Neural cell (in vitro differentiated cells): ENCODE data around the gene ACTRT3. TPM values are rescaled to one million over a fixed set of nuclear protein-coding genes. Genes with fewer than 3 reads are reported as not detected.

Experiments
- H2AFZ ChIP-seq: fragments of 200-600, 300-800 bp; sonication (generic), shearing (Covaris generic); 2 replicates; pipeline ENCODE4 v1.6.0; 2014; ENCODE audit warnings: low read depth, mild to moderate bottlenecking, antibody characterized with exemption, low read length, moderate library complexity
- H3F3A ChIP-seq: fragments of 200-600 bp; shearing (Covaris generic); 2 replicates; pipeline ENCODE4 v1.6.1; 2016; ENCODE audit warnings: mild to moderate bottlenecking, moderate library complexity, mixed read lengths, antibody characterized with exemption, low read length; ENCODE audit not compliant: insufficient read depth, poor library complexity, severe bottlenecking
- H3K27ac ChIP-seq: fragments of 200-600, 300-800 bp; sonication (generic), shearing (Covaris generic); 2 replicates; pipeline ENCODE4 v1.5.1; 2014; ENCODE audit warnings: mild to moderate bottlenecking, low read length, moderate library complexity
- H3K27me3 ChIP-seq: fragments of 300-800, 200-600 bp; sonication (generic), shearing (Covaris generic); 2 replicates; pipeline ENCODE4 v1.6.0; 2014; ENCODE audit warnings: mild to moderate bottlenecking, low read depth, low read length, moderate library complexity; ENCODE audit not compliant: insufficient read depth
- H3K36me3 ChIP-seq: fragments of 300-800, 200-600 bp; sonication (generic), shearing (Covaris generic); 2 replicates; pipeline ENCODE4 v1.5.1; 2014; ENCODE audit warnings: mild to moderate bottlenecking, antibody characterized with exemption, low read length, moderate library complexity; ENCODE audit not compliant: insufficient read depth
- H3K4me2 ChIP-seq: fragments of 300-800, 200-600 bp; sonication (generic), shearing (Covaris generic); 2 replicates; pipeline ENCODE4 v1.6.0; 2014; ENCODE audit warnings: mild to moderate bottlenecking, low read length
- H3K4me3 ChIP-seq: fragments of 300-800, 200-600 bp; sonication (generic), shearing (Covaris generic); 2 replicates; pipeline ENCODE4 v1.5.1; 2014; ENCODE audit warnings: mild to moderate bottlenecking, low read length, moderate library complexity
- H3K79me2 ChIP-seq: fragments of 200-600 bp; shearing (Covaris generic); replicated peaks from 2 replicates; pipeline ENCODE4 v1.6.0; 2014; ENCODE audit warnings: mild to moderate bottlenecking, low read length, moderate library complexity; ENCODE audit not compliant: insufficient read depth
- H3K9ac ChIP-seq: fragments of 300-800, 200-600 bp; sonication (generic), shearing (Covaris generic); 2 replicates; pipeline ENCODE4 v1.6.1; 2016; ENCODE audit warnings: mild to moderate bottlenecking, low read length, mixed read lengths
- H3K9me2 ChIP-seq: fragments of 200-600 bp; shearing (Covaris generic); 2 replicates; pipeline ENCODE4 v1.6.1; 2016; ENCODE audit warnings: mild to moderate bottlenecking, low read length, mixed read lengths; ENCODE audit not compliant: insufficient read depth
- H3K9me3 ChIP-seq: fragments of 200-600, 300-800 bp; sonication (generic), shearing (Covaris generic); 2 replicates; pipeline ENCODE4 v1.6.1; 2016; ENCODE audit warnings: mild to moderate bottlenecking, mixed run types, low read length, moderate library complexity, mixed read lengths
- H4K20me1 ChIP-seq: fragments of 200-600 bp; shearing (Covaris generic); 2 replicates; pipeline ENCODE4 v1.6.1; 2016; ENCODE audit warnings: mild to moderate bottlenecking, mixed run types; ENCODE audit not compliant: insufficient read depth
- EP300 ChIP-seq: fragments of 450-650 bp; conservative IDR thresholded peaks from 2 replicates; pipeline ENCODE4 v1.6.1; 2014; ENCODE audit warnings: antibody characterized with exemption, mild to moderate bottlenecking, moderate library complexity; ENCODE audit not compliant: poor library complexity, severe bottlenecking
- EZH2 ChIP-seq: fragments of 200-600, 300-800 bp; shearing (Covaris generic), sonication (generic); IDR thresholded peaks from 2 replicates; pipeline ENCODE4 v1.6.1; 2014; ENCODE audit warnings: antibody characterized with exemption, low read length, borderline replicate concordance, mild to moderate bottlenecking; ENCODE audit not compliant: insufficient read depth, poor library complexity, severe bottlenecking
- MXI1 ChIP-seq: fragments of 450-650 bp; conservative IDR thresholded peaks from 2 replicates; pipeline ENCODE4 v1.6.1; 2014; ENCODE audit warnings: antibody characterized with exemption, mild to moderate bottlenecking; ENCODE audit not compliant: poor library complexity, severe bottlenecking
- POLR2AphosphoS5 ChIP-seq: IDR thresholded peaks from 2 replicates; pipeline ENCODE4 v1.6.1; 2012
- RAD21 ChIP-seq: fragments of 450-650 bp; conservative IDR thresholded peaks from 2 replicates; pipeline ENCODE4 v1.6.1; 2014; ENCODE audit warnings: antibody characterized with exemption, mild to moderate bottlenecking, moderate library complexity
- REST ChIP-seq: IDR thresholded peaks from 2 replicates; pipeline ENCODE4 v1.6.1; 2012; ENCODE audit warnings: borderline replicate concordance
- SMC3 ChIP-seq: fragments of 450-650 bp; conservative IDR thresholded peaks from 2 replicates; pipeline ENCODE4 v1.6.1; 2014; ENCODE audit warnings: antibody characterized with exemption, mild to moderate bottlenecking, moderate library complexity; ENCODE audit not compliant: poor library complexity
- TAF1 ChIP-seq: IDR thresholded peaks from 2 replicates; pipeline ENCODE4 v1.6.1; 2012; ENCODE audit warnings: low read depth
- polyA plus RNA-seq: library from polyadenylated mRNA; depleted of rRNA; stranded (reverse); fragments of >200 nt; gene quantifications from 2 replicates; pipeline ENCODE4 v1.2.3, GENCODE V29; 2014
- TF ChIP-seq, protein P1 (sequence below): fragments of 450-650 bp; IDR thresholded peaks from 2 replicates; pipeline ENCODE4 v1.5.1; 2014; ENCODE audit warnings: antibody characterized with exemption, mild to moderate bottlenecking, moderate library complexity; ENCODE audit not compliant: poor library complexity, severe bottlenecking

ACTRT3 gene
- polyA plus RNA-seq, 1 donor from 2014 or later = not detected

GRCh38 chr3:169772305-169772896 is 3.0 kb upstream of the ACTRT3 start:
- H2AFZ ChIP-seq = peak overlapping the region; percentile 98
- TF ChIP-seq TAF1 = no peak
- TF ChIP-seq MXI1 = peak; percentile 99
- TF ChIP-seq POLR2AphosphoS5 = peak; percentile 69

DNA sequence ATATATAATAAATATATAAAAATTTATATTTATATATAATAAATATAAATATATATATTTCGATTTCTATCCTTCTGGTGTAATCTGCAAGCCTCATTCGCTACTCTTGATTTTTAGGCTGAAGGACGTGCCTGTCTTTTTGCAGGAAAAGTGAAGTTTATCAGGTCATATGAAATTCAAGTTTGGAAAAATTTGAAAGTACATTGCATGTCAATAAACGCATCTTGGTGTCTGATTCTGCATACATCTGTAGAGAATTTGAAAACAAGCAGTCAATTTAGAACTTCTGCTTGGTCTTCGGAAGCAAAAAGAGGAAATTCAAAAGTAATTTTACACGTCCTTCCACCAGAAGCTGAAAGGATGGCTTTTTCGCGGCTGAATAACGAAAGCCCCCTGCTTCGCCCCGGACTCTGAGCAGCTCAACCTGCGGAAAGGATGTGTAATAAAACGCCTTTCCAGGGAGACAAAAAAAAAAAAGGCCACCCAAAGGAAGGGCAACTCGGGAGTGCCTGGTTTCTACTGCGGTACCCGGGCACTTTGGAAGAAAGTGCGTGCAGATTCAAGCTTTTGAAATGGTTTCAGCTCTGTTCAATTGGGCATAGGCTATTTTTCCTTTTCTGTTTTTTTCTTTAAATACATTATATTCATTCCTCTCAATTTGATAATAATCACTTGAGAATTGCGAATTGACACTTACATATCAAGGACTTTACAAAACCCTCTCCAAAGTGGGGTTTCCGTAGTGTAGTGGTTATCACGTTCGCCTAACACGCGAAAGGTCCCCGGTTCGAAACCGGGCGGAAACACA is 2.3 kb upstream of the ACTRT3 start:
- H3K9ac ChIP-seq = peak overlapping the region; percentile 99
- H3K4me3 ChIP-seq = peak overlapping the region; percentile 93
- H3K36me3 ChIP-seq = no peaks in the 10 kb centered on the region
- H3F3A ChIP-seq = no peaks in the 10 kb centered on the region
- H3K4me2 ChIP-seq = peak overlapping the region; percentile 68
- peaks cover 5% of the 10 kb centered on the region for H3K27me3 ChIP-seq
- H4K20me1 ChIP-seq = no peaks in the 10 kb centered on the region
- H3K27ac ChIP-seq = peak overlapping the region; percentile 99
- peak overlapping the region; percentile 82 for H2AFZ ChIP-seq
- TF ChIP-seq SMC3 (peak; percentile 36), POLR2AphosphoS5 (no peak)
- H3K9me2 ChIP-seq = no peaks in the 10 kb centered on the region
- no peaks in the 10 kb centered on the region for H3K9me3 ChIP-seq
- peaks cover 22% of the 10 kb centered on the region for H3K79me2 ChIP-seq

More at GRCh38 chr3:169772305-169772896, 3.0 kb upstream of the ACTRT3 start:
- H3K27ac ChIP-seq = peak overlapping the region; percentile 99
- H3K79me2 ChIP-seq = peaks cover 26% of the 10 kb centered on the region
- H3K4me3 ChIP-seq = peak overlapping the region; percentile 93
- peak overlapping the region; percentile 2 for H3K4me2 ChIP-seq
- H4K20me1 ChIP-seq = no peaks in the 10 kb centered on the region
- H3K9me2 ChIP-seq = no peaks in the 10 kb centered on the region
- no peaks in the 10 kb centered on the region for H3K36me3 ChIP-seq
- peaks cover 5% of the 10 kb centered on the region for H3K27me3 ChIP-seq
- no peaks in the 10 kb centered on the region for H3F3A ChIP-seq
- peak overlapping the region; percentile 99 for H3K9ac ChIP-seq
- no peaks in the 10 kb centered on the region for H3K9me3 ChIP-seq

DNA sequence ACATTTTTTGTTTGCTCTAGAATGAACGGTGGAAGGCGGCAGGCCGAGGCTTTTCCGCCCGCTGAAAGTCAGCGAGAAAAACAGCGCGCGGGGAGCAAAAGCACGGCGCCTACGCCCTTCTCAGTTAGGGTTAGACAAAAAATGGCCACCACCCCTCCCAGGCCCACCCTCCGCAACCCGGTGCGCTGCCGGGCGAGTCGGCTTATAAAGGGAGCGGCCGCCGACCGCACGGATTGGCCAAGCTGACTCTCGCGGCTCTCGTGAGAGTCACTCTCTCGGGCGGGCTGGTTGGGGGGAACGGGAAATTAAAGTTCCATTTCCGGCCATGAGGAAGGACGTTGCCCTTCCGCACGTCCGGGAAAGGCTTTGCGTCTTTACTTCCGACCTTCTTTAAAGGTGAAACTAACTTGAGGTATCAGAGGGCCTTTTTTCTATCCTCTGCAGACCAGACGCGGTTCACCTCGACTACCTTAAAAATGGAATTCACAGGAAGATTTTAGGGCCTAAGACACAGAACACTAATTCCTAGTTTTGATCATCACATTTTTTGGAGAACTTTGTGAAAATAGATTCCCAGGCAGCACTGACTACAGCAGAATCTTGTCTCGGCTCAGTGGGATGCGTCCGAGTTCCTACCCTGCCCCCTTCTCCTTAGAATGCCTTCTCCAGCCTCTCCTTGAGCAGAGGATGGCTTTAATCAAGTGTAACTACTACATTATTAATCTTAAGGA is 4.3 kb downstream of the ACTRT3 start, which contains the start of gene TERC:
Gene TERC (minus strand): TSS at position 179 of the 731 bp plus-strand sequence.
- TF ChIP-seq EP300 (no peak), POLR2AphosphoS5 (no peak), SMC3 (no peak), EZH2 (no peak), MXI1 (no peak), RAD21 (no peak), REST (no peak), TAF1 (no peak)
- TF ChIP-seq, protein P1, sequence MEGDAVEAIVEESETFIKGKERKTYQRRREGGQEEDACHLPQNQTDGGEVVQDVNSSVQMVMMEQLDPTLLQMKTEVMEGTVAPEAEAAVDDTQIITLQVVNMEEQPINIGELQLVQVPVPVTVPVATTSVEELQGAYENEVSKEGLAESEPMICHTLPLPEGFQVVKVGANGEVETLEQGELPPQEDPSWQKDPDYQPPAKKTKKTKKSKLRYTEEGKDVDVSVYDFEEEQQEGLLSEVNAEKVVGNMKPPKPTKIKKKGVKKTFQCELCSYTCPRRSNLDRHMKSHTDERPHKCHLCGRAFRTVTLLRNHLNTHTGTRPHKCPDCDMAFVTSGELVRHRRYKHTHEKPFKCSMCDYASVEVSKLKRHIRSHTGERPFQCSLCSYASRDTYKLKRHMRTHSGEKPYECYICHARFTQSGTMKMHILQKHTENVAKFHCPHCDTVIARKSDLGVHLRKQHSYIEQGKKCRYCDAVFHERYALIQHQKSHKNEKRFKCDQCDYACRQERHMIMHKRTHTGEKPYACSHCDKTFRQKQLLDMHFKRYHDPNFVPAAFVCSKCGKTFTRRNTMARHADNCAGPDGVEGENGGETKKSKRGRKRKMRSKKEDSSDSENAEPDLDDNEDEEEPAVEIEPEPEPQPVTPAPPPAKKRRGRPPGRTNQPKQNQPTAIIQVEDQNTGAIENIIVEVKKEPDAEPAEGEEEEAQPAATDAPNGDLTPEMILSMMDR = no peak

More for the DNA sequence above, 4.3 kb downstream of the ACTRT3 start, which contains the start of gene TERC:
- H2AFZ ChIP-seq = no peak within 1 kb of the TSS
- H3K9me2 ChIP-seq = no peaks in the 10 kb centered on the region
- peaks cover 18% of the 10 kb centered on the region for H3K27me3 ChIP-seq
- no peaks in the 10 kb centered on the region for H4K20me1 ChIP-seq
- H3K79me2 ChIP-seq = no peaks in the 10 kb centered on the region
- peaks cover 6% of the 10 kb centered on the region for H3K9me3 ChIP-seq
- no peaks in the 10 kb centered on the region for H3F3A ChIP-seq
- no peak within 1 kb of the TSS for H3K4me2 ChIP-seq
- no peaks in the 10 kb centered on the region for H3K36me3 ChIP-seq
- H3K27ac ChIP-seq = no peak within 1 kb of the TSS
- H3K4me3 ChIP-seq = peak within 1 kb of the TSS; percentile 54
- H3K9ac ChIP-seq = peak within 1 kb of the TSS; percentile 29
